Prostate gland (tissue), 2 donors: ENCODE measurements around the gene SH3PXD2B.
"Not testable (repeated sequence)": the region's sequence is repeated elsewhere in the genome, so short reads cannot be mapped to it uniquely, and the experiment has no call there.

Experiments
- POLR2A ChIP-seq: fragments of 450-650 bp; IDR thresholded peaks from one replicate; pipeline ENCODE4 v1.6.1; 2016; ENCODE audit warnings: antibody characterized with exemption, mild to moderate bottlenecking
- TF ChIP-seq, protein P1 (sequence below), 4 experiments: fragments of 200-600 bp in 2 of 4; fragments of 450-650 bp in 2 of 4; sonication (generic) in 2 of 4; IDR thresholded peaks; 1 replicate in 3 of 4; 2 replicates in 1 of 4; pipeline ENCODE4 v1.5.1; 2016 to 2019; ENCODE audit warnings: antibody characterized with exemption in 4 of 4, mild to moderate bottlenecking in 2 of 4, moderate library complexity in 2 of 4

DNA sequence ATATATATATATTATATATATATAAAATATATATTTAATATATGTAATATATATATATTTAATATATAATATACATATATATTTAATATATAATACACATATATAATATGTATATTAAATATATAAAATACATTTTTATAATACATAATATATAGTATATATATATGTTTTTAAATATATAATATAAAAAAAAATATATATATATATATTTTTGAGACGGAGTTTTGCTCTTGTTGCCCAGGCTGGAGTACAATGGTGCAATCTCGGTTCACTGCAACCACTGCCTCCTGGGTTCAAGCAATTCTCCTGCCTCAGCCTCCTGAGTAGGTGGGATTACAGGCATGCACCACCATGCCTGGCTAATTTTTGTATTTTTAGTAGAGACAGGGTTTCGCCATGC, 85.6 kb downstream of the SH3PXD2B start:
- TF ChIP-seq, protein P1, sequence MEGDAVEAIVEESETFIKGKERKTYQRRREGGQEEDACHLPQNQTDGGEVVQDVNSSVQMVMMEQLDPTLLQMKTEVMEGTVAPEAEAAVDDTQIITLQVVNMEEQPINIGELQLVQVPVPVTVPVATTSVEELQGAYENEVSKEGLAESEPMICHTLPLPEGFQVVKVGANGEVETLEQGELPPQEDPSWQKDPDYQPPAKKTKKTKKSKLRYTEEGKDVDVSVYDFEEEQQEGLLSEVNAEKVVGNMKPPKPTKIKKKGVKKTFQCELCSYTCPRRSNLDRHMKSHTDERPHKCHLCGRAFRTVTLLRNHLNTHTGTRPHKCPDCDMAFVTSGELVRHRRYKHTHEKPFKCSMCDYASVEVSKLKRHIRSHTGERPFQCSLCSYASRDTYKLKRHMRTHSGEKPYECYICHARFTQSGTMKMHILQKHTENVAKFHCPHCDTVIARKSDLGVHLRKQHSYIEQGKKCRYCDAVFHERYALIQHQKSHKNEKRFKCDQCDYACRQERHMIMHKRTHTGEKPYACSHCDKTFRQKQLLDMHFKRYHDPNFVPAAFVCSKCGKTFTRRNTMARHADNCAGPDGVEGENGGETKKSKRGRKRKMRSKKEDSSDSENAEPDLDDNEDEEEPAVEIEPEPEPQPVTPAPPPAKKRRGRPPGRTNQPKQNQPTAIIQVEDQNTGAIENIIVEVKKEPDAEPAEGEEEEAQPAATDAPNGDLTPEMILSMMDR (IDR thresholded peaks at IDR 0.05): not testable (repeated sequence)
- not testable (repeated sequence) for TF ChIP-seq POLR2A
